Body of pancreas (tissue), 4 donors: ENCODE results near the gene TPK1.

Source experiments
- CTCF ChIP-seq, 7 experiments: fragments of 450-650 bp in 4 of 7; fragments of 200-600 bp in 3 of 7; sonication (generic) in 3 of 7; IDR thresholded peaks; one replicate each; pipeline ENCODE4 v1.5.1; 2016 to 2019; ENCODE audit warnings: antibody characterized with exemption in 7 of 7
- POLR2A ChIP-seq, 3 donors: fragments of 450-650 bp; IDR thresholded peaks; one replicate each; pipeline ENCODE4 v1.6.1; 2016; ENCODE audit warnings: antibody characterized with exemption in 3 of 3, mild to moderate bottlenecking in 2 of 3

GRCh38 chr7:144622745-144623144 is 213.1 kb downstream of the TPK1 start:
- TF ChIP-seq POLR2A (IDR thresholded peaks at IDR 0.05) (no peak), CTCF (IDR thresholded peaks at IDR 0.05) (no peak)
